ENCODE measurements around the gene MINAR1.

GRCh38 chr15:79459666-79460065, 27.5 kb downstream of the MINAR1 start:
- TF ChIP-seq CTCF (IDR thresholded peaks at IDR 0.05) (no peak), POLR2A (IDR thresholded peaks at IDR 0.05) (no peak)
